Neural progenitor cell (in vitro differentiated cells): ENCODE measurements around the gene UNK.

Experiments used
- EZH2 ChIP-seq: fragments of 200-600 bp; sonication (generic); IDR thresholded peaks from 2 replicates; pipeline ENCODE4 v1.6.1; 2017; ENCODE audit warnings: antibody characterized with exemption, mild to moderate bottlenecking, moderate library complexity
- EZH2phosphoT487 ChIP-seq: fragments of 200-600 bp; sonication (generic); IDR thresholded peaks from 2 replicates; pipeline ENCODE4 v1.6.1; 2017; ENCODE audit warnings: antibody characterized with exemption
- TF ChIP-seq, protein P1 (sequence below): fragments of 200-600 bp; sonication (generic); IDR thresholded peaks from 2 replicates; pipeline ENCODE4 v1.5.1; 2017; ENCODE audit warnings: antibody characterized with exemption, mild to moderate bottlenecking

- TF ChIP-seq EZH2, result no peak
- TF ChIP-seq, protein P1, sequence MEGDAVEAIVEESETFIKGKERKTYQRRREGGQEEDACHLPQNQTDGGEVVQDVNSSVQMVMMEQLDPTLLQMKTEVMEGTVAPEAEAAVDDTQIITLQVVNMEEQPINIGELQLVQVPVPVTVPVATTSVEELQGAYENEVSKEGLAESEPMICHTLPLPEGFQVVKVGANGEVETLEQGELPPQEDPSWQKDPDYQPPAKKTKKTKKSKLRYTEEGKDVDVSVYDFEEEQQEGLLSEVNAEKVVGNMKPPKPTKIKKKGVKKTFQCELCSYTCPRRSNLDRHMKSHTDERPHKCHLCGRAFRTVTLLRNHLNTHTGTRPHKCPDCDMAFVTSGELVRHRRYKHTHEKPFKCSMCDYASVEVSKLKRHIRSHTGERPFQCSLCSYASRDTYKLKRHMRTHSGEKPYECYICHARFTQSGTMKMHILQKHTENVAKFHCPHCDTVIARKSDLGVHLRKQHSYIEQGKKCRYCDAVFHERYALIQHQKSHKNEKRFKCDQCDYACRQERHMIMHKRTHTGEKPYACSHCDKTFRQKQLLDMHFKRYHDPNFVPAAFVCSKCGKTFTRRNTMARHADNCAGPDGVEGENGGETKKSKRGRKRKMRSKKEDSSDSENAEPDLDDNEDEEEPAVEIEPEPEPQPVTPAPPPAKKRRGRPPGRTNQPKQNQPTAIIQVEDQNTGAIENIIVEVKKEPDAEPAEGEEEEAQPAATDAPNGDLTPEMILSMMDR, result no peak
- no peak for TF ChIP-seq EZH2phosphoT487
Observed at GRCh38 chr17:75843577-75844529, 59.2 kb downstream of the UNK start, which contains the start of gene UNC13D.
